GM19328 (cell line): Measurements from ENCODE around the gene WDR20.
"Not testable (repeated sequence)": the region's sequence is repeated elsewhere in the genome, so short reads cannot be mapped to it uniquely, and the experiment has no call there.

Source experiments
- ATAC-seq: cut with Tn5 transposase; IDR thresholded peaks from one replicate; pipeline ENCODE4 v1.9.1; 2021; ENCODE audit warnings: mild to moderate bottlenecking, moderate library complexity; ENCODE audit not compliant: unreplicated experiment

WDR20 gene

DNA sequence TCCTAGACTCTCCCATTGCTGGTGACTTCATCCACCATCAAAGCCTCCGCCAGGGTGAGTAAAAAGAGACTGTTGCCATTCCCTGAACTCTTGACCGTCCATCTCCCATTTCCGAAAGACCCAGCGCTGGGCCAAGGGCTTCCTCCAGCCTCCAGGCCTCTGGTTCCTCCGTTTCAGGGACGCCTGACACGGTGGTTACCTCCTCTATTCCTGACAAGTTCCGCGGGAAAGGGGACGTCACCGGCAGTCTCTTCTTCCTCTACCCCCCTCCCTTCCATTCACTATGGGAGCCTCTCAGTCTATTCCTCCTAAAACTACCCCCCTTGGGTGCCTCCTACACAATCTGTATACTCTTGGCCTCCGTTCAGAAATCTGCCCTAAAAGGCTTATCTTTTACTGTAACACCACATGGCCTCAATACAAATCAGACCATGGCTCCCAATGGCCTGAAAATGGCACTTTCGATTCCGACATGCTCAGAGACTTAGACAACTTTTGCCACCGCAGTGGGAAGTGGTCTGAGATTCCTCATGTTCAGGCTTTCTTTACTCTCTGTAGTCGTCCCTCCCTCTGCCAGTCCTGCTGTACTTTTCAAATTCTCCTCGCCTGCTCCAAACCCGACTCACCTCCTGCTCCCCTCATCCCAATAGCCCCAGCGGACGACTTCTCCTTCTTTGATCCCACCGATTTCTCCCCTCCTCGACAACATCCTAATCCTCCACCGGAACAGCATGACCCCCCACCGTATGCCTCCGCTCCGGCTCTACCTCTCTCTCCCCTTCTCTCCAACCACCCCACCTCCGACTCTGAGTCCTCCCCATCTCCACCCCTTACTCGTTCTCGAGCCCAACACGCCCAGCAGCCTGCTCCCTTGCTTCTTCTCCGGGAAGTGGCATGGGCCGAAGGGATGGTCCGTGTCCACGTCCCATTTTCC, 94.9 kb downstream of the WDR20 start:
- no peak for ATAC-seq

DNA sequence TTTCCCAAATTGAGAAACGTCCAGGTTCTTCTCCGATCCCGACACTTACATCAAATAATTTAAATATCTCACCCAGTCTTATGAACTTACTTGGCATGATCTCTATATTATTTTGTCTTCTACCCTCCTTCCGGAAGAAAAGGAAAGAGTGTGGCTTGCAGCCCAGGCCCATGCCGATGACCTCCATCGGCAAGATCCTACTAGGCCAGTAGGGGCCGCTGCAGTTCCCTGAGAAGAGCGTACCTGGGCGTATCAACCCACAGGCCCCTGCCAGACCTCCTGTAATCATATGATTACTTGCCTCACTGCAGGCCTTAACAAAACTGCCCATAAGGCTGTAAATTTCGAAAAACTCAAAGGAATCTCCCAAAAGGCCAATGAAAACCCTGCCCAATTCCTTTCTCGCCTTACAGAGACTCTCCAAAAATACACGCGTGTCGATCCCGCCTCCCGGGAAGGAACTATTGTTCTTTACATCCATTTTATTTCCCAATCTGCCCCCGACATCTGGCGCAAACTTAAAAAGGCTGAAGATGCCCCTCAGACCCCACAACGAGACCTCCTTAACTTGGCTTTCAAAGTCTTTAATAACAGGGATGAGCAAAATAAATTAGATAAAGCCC, 95.7 kb downstream of the WDR20 start:
- ATAC-seq: no peak

- ATAC-seq: no peak
Observed at GRCh38 chr14:102236026-102236425, 96.3 kb downstream of the WDR20 start.

DNA sequence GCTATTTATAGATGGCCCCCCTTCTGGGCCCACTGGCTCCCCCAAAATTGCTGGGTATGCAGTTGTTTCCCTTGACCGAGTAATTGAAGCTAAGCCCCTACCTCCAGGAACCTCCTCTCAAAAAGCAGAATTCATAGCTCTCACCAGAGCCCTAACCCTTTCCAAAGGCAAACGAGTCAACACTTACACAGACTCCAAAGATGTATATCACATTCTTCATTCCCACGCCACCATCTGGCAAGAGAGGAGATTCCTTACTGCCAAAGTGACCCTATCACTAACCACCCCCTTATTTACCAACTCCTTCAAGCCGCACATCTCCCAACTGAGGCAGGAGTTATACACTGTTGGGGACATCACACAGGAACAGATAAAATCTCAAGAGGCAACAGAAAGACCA, 98.4 kb downstream of the WDR20 start:
- ATAC-seq: no peak

DNA sequence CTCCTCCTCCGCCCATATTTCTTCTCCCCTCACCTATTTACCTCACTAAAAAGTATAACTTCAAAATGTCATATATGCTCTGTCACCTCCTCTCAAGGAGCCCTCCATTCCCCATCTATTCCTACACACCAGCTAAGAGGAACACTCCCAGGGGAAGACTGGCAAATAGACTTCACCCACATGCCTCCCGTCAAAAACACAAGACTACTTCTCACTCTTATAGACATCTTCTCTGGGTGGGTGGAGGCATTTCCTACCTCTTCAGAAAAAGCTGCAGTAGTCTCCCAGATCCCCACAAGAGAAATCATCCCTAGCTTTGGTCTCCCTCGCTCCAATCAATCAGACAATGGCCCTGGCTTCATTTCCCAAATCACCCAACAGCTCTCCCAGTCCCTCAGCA, 99.1 kb downstream of the WDR20 start:
- no peak for ATAC-seq

GRCh38 chr14:102239231-102239630, 99.5 kb downstream of the WDR20 start:
- ATAC-seq: no peak

- not testable (repeated sequence) for ATAC-seq
Observed at GRCh38 chr14:102240481-102240880, 100.8 kb downstream of the WDR20 start.

DNA sequence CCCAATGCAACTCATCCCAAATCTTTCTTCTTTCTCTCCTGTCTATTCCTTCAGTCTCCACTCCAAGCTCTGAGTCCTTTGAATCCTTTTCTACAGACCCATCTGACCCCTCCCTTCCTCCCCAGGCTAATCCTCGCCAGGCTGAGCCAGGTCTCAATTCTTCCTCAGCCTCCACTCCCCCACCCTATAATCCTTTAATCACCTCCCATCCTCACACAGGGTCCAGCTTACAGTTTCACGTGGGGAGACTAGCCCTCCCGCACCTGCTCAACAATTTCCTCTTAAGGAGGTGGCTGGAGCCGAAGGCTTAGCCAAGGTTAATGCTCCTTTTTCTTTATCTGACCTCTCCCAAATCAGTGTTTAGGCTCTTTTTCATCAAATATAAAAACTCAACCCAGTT, 101.5 kb downstream of the WDR20 start:
- no peak for ATAC-seq

- ATAC-seq: not testable (repeated sequence)
Observed at GRCh38 chr14:102243795-102244194, 104.1 kb downstream of the WDR20 start.

DNA sequence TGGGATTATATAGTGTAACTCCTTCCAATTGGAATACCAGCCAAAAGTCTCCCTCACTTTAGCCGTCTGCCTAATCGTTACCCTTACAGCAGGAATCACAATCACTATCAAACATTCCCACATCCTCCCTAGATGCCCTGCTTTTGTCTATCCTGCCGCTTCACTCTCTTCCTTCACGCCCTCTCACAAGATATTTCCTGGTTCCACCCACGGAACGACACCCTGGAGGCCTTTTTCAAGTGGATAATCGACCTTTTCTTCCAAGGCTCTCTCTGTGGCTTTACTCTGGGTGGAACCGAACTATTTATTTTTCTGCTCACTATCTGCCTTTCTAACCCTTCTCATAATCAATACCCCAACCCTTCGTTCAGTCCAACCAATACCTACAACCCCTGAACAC, 106.4 kb downstream of the WDR20 start:
- no peak for ATAC-seq

DNA sequence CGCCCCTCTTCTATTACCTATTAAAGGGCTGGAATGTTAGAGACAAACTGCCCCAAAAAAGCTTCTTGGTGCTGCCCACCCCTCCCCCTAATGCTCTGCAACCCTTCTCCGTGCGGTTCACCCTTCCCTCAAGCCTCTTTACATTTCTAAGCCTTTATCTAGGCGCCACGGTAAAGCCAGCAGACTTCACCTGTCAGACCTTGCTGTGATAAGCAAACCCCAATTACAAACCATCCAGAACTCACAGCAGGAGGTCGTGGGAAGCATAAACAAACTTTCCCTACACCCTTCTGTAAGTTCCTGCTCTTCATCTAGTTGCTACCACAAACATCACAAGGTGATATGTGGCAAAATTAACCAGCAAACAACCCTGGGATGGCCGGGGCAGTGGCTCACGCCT, 108.4 kb downstream of the WDR20 start:
- no peak for ATAC-seq

DNA sequence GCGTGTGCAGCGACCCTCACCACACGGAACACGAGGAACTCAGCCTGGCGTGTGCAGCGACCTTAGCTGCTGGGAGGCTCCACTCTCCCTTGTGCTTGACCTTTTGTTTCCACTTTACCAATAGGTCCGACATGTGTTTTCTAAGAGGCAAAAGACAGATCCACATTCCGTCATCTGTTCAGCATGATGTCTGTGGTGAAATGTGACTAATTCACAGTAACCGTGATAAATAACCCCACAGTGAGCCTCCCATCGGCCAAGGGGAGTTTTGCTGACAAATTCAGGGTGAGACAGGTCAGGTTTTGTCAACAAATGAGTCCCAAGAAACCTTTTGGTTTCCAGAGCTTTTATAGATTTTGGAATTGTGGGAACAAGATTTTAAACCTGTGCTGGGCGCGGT, 109.3 kb downstream of the WDR20 start:
- ATAC-seq: no peak

DNA sequence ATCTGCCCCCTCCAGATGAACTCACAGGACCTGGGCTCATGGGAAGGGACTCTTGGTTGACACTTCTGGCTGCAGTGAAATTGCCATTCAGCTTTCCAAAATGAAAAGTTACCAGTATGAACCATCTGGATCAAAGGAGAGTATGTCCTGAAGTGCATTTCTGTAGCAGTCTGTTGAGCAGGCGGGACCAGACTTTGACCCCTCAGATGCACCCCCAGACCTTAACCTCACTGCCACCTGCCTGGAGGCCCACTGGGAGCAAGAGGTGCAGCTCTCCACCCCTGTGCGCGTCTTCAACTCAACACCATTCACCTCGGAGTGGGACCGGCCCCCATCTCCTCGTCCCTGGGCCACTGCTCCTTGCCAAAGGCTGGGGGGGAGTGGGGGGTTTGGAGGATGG, 110.3 kb downstream of the WDR20 start:
- ATAC-seq: no peak

DNA sequence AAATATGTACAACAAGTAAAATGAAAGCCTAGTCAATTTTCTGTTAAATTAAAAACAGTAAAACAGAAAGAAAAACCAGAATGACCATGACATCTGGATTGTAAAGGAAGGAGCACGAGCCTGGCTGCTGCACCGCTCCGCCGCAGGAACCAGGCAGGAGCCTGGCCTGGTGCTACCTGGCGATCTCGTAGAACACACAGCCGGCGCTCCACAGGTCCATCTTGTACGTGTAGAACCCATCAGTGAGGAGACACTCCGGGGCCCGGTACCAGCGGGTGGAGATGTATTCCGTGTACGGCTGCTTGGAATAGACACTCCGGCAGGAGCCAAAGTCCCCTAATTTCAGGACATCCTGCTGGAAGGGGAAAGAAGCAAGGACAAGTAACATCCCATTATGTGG, 110.9 kb downstream of the WDR20 start:
- no peak for ATAC-seq

DNA sequence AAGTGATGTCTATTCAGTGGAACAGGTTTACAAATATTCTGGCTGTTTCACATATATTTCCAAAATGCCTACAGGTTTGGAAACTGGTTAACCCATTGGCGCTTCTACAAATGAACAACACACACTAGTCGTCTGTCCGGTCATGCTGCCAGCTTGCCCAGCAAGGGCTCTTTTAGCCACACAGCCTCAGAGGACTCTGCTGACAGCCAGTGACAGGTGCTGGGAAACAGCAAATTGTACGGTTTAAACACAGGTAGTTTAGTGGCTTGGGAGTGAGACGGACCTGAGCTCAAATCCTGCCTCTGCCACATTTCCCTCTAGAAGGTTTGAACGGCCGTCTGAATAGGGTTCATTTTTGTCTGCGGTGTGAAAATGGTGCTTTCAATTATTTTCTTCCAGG, 111.5 kb downstream of the WDR20 start:
- ATAC-seq: no peak

- ATAC-seq: no peak
Observed at GRCh38 chr14:102252834-102253801, 113.4 kb downstream of the WDR20 start.

DNA sequence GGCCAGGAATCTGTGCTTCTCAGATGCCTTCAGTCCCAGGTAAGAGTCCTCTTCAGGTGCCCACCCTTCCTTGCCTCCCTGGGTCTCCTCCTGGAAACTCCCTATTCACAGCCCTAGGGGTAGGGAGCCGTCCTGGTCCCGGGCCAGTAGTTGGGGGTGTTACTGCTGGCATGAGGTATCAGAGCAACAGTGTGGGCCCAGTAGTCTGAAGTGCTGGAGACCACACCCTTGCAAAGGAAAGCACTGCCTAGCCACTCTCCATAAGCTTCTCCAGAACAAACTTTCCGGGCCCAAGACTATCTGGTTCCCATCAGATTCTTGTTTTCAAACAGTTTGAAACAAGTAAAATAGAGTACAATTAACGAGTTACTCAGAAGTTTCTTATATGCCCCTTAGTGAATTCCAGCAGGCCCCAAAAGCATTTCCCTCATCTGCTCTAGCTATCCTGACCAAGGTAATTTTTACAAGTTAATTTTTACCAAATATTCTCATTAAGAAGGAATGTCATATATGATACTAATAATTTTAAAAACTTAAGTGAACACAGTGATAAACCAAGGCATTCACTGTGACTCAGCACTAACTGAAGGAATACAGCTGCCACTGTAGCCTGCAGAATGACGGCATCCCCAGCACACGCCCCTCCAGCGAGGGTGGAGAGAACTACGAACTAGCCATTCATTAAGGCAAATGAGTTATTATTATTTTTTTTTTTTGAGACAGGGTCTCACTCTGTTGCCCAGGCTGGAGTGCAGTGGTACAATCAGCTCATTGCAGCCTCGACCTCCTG, 115.9 kb downstream of the WDR20 start:
- ATAC-seq: no peak

DNA sequence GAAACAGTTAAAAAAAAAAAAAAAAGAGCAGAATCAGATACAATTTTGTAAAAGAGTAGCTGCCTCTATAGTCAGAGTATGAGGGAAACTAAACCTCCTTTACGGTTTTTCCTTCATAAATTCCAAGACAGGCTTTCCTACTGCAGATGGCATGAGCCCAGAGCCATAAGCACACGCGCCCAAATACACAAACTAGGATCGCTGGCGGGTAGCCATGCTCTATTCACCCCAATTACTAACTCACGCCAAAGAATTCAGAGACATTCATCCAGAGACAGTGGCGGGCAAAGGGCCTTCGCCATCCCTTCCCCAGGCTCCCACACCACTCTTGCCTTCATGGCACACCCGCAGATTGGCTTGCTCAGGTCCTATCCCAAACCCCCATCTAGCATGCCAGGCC, 117.0 kb downstream of the WDR20 start:
- ATAC-seq: no peak

- no peak for ATAC-seq
Observed at GRCh38 chr14:102258136-102258535, 118.4 kb downstream of the WDR20 start.
